Measurements from ENCODE around the gene MBOAT2.

Gene MBOAT2

DNA sequence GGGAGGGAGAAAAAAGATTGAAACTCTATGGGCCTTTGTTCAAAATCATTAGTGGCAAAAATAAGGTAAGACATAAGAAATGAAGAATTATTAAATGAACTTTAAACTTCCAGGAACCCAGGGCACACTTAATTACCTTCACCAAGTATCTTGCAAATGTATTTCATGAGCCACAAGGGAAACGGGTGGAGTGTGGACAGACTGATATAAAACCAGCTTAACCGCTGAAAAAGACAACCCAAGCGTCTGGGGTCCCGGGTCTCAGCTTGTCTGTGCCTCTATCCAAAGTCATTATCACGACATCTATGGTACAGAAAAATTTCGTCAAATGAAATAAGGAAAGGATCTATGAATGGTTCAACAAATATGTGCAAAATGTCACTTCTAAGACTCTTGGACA is 13.9 kb upstream of the MBOAT2 start:
- DNase-seq, result no peak

DNA sequence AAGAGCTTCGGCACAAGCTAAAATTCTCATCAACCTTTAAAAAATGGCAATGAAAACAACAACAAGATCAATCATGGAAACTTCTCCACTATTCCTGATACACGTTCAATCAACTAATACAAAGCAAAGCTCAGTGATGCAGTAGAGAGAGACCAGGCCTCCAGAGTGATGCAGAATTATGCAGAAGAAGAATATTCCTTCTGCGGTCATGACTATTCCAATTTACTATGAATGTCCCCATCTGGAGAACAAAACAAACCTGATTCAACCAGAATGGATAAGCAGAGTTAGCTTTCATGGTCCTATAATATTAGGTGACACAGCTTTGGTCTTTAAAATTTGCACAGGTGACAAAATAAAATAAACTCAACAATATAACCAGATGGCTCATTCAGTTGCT is 12.5 kb upstream of the MBOAT2 start:
- no peak for DNase-seq

DNA sequence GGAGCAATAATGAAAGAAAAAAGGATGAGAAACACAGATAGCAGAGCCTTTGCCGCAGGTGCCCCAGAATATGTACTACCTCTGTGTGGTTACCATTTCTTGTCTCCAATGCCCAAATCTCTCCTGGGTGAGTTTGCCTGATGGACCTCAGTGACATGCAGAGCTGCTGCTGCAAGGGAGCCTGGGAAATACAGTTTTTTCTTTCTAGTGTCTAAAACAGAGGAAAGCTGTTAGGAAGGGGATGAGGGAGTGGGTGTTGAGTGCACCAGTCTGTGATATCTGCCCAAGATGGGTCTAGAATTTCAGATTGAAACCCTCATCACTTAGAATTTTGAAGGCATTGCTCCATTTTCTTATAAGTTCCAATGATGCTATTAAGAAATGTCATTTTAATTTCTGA is 9.9 kb upstream of the MBOAT2 start:
- no peak for DNase-seq

DNA sequence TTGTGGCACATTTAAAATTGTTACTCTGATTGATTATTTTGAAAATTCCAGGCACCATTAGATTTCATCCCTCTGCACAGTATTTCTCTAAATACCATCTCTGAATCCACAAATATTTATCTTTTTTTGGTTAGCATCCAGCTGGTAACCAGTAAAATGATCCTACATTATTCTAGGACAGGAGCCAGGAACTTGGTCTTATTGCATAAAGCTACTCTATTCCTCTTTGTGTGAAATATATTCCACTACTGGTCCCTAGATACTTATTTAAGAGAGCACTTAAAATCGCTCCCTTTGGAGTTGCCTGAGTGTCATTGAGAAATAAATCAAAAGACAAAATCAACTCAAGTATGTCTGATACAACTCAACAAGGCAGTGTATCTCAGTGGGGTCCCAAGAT is 7.4 kb upstream of the MBOAT2 start:
- no peak for DNase-seq

DNA sequence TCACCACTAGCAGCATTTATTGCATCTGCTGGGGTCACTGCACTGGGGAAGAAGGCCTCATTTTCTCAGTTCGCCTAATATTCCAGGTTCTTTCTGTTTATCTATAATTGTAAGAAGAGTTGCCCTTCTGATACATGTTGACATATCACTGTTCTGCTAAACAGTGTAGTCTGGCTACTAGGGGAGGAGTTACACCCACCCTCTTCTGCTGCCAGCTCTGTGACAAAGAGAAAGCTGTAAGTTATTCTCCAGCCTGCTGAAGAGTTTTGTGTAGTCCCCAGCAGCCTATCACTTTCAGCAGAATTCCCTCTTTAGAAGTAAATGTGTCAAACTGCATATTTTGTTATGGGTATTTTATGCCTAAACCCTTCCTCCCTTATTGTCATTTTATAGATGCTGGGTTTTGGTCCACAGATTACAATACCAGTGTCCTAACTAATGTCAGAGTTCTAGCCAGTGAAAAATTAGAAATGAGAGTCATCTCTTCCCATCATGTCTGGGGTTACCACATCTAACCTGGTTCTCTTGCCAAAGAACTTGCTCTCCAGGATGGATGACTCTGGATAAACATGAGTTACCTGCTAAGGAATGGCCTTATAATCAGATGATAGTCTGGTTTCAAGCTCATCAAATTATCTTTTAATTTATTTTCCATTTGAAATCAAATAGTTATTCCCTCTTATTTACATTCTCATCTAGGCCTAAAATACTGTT is 5.6 kb upstream of the MBOAT2 start:
- no peak for DNase-seq

DNA sequence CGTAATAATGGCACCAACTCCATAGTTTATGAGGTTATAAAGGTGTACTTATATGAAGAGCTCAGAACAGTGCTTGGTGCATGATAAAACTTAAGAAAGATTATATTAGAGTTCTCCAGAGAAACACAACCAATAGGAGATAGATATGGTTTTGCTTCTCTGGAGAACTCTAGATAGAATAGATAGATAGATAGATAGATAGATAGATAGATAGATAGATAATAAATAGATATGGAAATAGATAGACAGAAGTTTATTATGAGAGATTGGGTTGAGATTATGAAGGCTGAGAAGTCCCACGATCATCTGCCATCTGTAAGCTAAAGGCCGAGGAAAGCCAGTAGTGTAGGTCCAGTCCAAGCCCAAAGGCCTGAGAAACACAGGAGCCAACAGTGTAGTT is 2.9 kb upstream of the MBOAT2 start:
- DNase-seq, result no peak

DNA sequence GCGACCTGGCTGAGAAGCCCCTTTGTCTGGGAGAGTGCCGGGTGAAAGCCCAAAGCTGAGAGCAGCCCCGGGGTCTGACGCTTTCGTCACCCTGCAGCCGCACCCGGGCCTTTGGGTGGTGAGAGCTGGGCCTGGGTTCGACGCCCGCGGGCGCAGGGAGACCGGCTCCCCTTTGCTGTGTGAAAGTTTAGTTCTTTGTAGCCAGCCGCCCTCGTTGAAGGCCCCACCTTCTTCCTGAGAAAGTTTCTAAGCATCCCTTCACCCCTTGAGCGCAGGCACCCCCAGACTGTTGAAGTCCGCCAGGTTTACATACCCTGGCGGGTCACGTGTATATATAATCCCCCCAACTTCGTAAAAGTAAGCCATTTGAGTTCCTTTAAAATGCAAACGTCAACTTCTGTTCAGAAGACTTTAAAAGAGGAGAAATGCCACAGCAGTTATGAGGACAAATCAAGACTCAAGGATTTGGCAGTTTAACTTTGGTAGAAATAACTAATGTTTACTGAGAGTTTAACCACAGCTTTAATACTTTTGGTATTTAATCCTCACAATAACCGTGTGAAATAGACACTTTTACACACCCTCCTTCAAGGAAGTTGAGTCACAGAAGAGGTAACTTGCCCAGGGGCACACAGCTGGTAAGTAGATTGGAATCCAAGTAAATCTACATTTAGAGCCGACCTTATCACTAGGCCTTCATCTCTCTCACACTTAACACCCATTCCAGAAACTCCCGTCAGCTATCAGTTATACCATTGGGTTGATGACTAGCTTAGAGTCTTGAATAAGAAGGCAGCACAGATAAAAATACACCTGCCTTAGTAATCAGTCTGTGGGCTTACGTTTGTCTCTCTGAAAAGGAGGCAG is 1.1 kb upstream of the MBOAT2 start:
- DNase-seq, result no peak

DNA sequence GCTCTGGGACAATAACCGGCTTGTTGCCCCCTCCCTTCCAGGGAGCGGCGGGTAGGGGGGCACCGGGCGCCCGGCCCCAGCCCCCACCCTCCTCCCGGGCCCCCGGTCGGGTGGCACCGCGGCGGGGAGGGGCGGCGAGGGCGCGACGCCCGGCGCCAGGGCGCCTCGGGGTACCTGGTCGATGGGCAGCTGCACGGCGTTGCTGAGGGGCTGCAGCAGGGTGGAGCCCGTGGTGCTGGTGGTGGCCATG is 193 bp downstream of the MBOAT2 start:
- DNase-seq, result no peak

DNA sequence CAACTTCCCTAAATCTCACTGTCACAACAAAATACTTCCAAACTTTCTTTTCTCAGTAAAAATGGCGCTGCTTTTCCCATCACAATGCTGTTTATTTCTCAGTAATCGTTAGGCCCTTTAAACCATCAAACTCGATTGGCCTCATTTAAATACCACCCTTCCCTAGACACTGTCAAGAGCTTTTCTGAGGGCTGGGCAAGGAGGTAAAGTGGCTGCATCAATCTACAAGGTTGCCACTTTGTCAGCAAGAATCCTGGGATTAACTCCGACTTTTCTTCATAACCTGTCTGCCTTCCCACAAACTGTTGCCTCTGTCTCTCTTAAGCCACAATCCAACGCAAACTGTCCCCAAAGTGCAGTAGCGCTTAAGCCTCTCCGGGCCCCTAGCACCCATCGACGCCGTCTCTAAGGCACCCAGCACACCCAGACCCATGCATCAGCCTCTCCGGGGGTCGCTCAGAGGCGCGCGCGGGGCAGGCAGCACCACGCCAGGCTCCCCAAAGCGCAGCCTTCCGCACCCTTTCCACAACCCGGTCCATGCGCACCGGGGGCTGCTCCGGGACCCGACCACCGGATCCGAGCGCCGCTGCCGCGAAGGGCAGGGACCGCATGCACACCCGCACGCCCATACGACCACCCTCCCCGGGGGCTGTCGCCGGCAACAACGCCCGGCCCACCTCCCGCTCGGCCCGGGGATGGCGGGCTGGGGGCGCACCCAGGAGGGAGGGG is 683 bp downstream of the MBOAT2 start:
- peak; percentile 18 for DNase-seq

DNA sequence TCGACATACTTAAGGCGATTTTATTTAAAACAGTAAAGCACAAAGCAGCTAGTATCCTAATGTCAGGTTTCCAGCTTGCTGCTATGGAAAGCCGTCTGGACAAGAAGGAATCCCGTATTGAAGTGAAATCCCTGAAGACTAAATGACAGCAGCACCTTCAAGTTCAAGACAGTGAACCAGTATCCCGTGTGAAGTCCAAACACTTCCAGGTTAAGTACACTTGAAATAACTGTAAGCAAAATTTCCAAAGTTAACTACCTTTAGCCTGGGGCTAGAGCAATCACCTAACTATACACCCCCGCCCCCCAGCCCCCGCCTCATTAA is 1.2 kb downstream of the MBOAT2 start:
- DNase-seq, result no peak

DNA sequence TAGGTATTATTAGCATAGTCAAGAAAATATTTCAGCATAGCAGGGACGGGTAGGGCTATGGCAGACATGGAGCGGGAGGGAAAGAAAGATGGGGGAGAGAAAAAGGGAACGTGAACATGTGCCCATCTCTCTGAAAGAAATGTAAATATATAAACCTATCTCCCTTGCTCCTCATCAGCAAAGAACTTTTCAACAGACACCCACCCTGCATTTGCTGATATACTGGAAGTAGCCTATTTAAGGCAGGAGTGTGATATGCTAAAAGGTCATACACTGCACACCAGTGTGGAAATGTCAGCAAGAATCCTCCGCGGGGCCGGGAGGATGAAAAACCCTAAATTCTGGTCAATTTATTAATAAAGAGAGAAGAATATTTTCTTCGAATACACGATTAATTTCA is 1.7 kb downstream of the MBOAT2 start:
- DNase-seq, result no peak

DNA sequence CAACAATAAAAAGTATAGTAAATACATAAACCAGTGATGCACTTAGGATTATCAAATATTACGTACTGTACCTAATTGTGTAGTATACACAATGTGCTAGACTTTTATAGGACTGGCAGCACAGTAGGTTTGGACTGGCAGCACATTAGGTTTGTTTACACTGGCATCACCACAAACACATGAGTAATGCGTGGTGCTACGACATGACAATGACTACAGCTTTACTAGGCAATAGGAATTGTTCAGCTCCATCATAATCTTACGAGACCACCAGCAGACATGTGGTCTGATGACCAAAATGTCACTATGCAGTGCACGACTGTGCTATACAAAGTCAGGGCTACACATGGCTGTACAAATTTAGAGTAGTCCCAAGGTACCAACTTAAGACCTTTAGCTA is 2.3 kb downstream of the MBOAT2 start:
- no peak for DNase-seq

DNA sequence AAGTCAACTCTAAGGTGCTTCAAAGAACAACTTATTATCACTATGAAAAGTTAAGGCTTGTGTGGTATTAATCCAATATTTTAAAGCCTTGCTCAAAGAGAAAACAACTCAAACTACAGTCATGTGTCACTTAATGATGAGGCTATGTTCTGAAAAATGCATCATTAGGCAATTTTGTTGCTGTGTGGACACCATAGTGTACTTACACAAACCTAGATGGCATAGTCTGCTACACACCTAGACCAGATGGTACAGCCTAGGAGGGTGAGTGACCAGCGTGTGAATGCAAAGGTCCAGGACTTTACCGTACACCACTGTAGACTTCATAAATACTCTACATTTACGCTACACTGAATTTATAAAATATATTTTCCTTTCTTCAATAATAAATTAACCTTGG is 3.0 kb downstream of the MBOAT2 start:
- no peak for DNase-seq

DNA sequence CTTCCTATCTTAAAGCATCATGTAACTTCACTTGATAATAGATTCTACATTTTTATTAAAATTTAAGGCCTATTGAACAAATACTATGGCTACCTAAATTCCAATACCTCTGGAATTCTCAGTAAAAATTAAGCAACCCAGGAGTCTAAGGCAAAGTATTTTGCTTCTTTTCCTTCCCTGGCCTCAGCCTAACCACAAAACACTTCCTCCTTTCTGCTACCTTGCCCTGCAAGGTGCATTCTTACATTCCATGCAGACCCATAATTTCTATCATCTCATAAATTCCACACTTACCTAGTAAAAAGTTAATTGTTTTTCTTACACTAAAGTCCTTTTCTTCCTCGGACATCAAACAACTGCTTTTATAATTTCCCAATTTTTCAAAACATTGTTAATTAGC is 3.7 kb downstream of the MBOAT2 start:
- DNase-seq, result no peak

DNA sequence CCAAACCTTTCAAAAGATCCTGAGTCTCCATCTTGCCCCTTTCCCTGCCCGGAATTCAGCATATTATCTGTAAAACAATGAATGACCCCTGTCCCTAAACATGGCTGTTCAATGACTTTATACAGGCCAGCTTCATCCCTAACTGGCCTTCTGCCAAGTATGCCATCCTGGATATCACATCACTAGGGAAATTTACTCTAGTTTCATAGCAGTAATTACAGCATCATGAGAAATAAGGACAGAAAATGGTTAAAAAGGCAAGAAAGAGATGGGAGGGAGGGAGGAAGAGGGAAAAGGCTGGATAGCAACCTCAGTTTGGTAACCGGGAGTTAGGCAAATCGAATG is 4.4 kb downstream of the MBOAT2 start:
- DNase-seq, result no peak

DNA sequence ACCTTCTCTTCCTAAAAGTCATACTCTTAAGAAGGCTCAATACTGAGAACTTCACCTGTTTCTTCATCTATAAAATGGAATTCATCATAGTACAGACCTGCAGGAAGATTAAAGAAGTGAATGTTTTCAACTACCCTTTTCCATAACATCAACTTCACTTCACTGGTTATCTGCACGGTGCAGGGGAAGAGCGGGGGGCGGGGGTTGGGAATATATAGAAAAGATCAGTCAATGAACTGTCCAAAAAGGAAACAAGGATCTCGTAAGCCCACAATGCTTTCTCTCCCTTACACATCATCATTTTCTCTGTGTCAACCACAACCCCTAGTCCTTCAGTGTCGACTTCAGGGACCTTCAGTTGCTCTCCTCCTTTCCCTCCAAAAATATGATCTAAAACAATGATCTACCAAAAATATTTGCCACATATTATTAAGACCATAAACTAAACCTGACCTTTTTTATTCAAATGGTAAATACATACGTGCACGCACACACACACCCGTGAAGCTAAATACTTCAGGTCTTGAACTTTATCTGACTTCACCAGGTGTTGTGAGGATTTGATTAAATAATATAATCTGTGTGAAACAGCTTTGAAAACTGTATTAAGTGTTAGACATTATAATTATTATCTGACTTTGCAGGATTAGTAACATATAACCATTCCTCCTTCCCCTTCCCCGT is 4.9 kb downstream of the MBOAT2 start:
- DNase-seq, result no peak

DNA sequence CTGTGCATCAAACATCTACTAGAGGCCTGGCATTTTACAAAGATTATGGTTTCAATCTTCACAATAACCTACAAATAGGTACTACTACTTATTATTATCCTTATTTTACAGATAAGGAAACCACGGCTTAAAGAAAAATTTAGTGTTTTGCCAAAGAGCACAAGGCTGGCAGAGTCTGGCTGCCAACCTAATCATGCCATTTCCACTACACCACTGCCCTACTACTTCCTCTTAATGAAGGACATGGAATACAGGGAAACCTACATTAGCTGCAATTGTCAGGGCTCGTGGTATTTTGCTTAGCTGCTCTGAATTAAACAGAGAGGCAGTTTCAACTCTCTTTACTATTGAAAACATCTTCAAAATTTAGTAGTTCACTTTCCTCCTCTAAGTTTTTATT is 5.9 kb downstream of the MBOAT2 start:
- no peak for DNase-seq

DNA sequence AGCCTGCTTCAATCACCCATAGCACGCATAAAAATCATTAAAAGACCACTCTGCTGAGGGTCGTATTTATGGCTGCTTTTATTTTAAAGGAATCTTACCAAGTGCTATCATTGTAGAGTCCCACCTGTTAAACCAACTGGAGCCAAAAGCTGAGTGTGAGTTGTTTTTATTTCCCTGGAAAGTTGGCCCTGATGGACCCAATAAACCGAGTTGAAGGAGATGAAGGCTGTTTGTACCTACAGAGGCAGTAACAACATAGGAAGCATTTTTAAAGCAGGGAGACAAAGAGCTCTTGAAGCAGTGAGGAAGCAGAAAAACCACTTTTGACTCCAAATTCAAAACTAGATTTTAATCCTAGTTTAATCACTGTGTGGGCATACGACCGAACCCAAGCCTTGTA is 6.4 kb downstream of the MBOAT2 start:
- DNase-seq, result no peak

DNA sequence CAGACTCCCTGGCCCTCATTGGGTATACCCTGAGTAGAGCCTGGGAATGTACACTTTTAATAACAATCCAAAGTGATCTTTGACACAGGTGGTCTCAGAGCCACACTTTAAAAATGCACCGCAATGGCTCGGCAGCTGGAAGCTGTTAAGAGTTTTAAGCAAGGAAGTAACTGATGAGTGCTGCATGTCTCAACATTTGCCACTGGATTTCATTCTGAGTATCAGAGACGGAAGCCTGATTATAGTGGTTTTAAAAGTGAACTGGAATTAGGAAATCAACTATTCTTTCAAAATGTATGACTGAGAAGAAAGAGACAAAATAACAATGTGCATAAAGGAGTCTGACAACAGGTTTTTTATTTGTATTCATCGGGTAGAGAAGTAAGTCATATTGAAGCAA is 7.5 kb downstream of the MBOAT2 start:
- no peak for DNase-seq

DNA sequence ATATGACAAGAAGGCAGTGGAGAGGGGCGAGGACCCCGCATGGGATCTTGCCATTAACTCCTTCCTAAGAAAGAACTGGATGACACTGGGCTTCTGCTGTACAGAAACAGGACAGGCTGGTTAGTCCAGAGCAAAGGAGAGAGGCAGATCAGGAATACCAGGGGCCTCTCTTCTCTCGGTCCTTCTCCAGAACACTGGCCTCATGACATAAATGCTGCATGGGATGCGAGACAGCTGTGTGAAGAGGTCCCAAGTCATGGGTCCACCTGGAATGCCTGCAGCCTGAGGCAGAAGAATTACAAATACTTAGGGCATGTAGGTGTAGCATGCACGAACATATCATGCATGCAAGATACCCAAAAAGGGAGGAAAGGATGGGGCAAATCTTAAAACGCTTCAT is 9.1 kb downstream of the MBOAT2 start:
- no peak for DNase-seq

DNA sequence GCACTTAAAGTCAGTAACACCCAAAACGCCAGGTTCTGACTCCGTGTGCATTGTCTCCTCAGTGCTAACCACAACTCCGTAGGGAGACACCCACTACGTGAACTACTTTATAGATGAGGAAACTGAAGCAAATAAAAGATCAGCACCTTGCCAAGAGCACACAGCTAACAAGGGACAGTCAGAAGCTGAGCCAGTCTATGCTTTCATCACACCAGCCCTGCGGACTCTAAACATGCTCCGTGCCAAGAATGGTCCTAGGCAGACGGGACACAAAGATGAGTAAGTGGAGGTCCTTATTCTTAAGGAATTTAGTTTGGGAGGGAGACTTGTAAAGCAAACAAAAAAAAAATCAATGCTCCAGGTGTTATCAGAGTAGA is 9.6 kb downstream of the MBOAT2 start:
- DNase-seq, result no peak

DNA sequence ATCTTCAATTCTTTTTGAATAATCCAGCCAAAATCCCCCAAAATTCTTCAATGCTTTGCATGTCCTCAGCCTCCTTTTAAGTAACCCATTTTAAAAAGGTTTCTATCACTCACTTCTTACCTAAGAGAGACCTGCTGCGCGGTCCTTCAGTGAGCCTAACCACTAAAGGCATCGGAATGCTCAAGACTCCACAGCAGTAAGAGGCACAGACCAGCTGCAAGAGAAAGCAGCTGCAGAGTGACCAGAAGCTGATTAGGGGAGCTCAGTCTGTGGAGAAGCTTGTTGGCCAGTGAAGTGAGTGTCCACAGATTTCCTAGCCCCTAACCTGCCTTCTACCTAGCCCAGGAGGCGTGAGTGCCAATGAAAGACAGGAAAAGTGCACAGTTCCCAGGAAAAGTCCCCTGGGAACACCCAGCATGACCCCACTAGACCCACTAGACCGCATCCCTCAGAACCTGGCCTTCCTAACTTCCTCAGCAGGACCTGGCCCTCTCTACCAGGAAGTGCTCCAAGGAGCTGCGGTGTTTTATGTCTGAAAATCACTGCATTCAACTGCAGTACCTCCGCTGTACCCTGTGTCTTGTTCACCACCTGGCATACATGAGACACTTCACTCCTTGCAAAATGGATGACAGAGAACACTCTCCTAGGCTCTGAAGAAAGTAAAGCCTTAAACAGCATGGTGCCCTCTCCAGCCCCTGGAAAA is 10.1 kb downstream of the MBOAT2 start:
- no peak for DNase-seq

DNA sequence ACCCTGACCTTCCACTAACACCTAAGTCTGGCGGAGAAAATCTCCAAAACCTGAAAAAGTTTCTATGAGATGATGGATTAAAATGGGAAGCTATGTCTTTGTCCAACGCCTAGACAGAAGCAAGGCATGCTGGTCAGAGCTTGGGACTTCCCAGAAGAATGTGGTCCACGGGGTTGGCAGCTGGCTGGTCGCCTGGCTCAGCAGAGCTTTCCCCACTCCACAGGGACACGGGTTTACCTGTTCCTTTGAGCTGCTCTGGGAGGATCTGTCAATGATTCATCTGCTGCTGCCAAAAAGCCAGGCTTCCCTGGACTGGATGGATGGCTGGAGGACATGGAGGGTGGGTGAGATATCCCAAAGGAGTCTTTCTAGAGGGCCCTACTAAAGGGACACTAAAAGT is 10.8 kb downstream of the MBOAT2 start:
- DNase-seq, result no peak

Data from stimulated activated CD4-positive, alpha-beta T cell treated with anti-CD3 and anti-CD28 coated beads, Interleukin-15, amount 100 ng/mL, for 24 hours (primary cell).